ENCODE data around the gene KRT7.
A peak's percentile ranks its signal among the peaks of the same experiment; 100 is the strongest.
"Not testable (repeated sequence)": the region's sequence is repeated elsewhere in the genome, so short reads cannot be mapped to it uniquely, and the experiment has no call there.

KRT7 gene

DNA sequence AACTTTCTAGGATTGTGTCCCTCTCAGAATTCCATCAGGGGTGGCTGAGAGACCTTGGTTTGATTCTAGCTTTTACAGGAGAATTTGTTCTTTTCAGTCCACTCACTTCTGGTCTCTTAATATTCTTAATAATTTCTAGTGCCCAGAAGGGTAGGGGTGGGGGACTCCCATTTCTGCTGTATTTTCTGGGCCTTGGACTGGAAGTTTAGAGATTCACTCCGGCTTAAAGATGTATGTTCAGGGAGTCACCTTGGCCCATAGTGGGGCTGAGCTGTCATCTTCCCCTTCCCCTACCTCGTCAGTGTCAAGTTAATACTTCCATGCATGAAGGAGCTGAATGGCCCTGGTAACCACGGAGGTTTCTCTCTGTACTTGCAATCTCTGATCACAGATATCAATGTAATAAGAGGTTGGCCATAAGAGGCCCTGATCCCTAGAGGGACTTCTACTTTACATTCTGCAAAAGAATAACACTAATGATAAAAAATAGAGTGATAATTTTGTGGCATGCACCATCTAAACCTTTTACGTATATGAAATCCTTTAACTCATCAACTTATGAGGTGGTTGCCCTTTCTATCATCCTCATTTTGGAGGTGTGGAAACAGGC lies 51.6 kb downstream of the KRT7 start:
- DNase-seq (ENCODE audit: low read depth): no peak
- TF ChIP-seq CTCF (IDR thresholded peaks at IDR 0.05; ENCODE audit: insufficient read depth, low read depth, low read length, missing control alignments): no peak
- H3K4me3 ChIP-seq (ENCODE audit: low read length): no peak overlapping the region

DNA sequence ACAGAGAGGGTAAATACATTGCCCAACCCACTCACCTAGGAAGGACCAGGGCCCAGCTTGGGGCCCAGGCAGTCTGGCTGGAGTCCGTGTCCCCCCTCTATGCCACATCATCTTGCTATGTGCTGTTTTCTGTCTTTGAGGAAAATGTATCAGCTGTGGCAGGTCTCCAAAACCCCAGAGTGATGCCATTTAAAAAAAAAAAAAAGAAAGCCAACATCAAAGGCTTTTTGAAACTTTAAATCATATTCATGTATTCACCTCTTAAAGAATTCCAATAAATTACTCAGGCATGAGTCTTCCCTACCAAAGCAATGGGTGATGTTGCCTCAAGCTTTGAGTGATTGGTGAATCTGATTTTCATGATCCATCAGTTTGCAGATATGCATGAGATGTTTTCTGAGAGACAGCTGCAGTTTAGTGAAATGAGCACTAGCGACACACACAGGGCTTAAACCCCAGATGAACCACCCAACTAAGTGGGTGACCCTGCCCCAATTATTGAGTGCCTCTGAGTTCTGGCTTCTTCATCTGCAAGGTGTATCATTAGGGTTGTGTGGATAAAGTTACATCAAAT lies 52.2 kb downstream of the KRT7 start:
- no peak overlapping the region for H3K4me3 ChIP-seq (ENCODE audit: low read length)
- no peak for TF ChIP-seq CTCF (IDR thresholded peaks at IDR 0.05; ENCODE audit: insufficient read depth, low read depth, low read length, missing control alignments)
- DNase-seq (ENCODE audit: low read depth): peak; percentile 64

GRCh38 chr12:52285851-52286530 lies 52.9 kb downstream of the KRT7 start:
- DNase-seq (ENCODE audit: low read depth): no peak
- H3K4me3 ChIP-seq (ENCODE audit: low read length): no peak overlapping the region
- no peak for TF ChIP-seq CTCF (IDR thresholded peaks at IDR 0.05; ENCODE audit: insufficient read depth, low read depth, low read length, missing control alignments)

DNA sequence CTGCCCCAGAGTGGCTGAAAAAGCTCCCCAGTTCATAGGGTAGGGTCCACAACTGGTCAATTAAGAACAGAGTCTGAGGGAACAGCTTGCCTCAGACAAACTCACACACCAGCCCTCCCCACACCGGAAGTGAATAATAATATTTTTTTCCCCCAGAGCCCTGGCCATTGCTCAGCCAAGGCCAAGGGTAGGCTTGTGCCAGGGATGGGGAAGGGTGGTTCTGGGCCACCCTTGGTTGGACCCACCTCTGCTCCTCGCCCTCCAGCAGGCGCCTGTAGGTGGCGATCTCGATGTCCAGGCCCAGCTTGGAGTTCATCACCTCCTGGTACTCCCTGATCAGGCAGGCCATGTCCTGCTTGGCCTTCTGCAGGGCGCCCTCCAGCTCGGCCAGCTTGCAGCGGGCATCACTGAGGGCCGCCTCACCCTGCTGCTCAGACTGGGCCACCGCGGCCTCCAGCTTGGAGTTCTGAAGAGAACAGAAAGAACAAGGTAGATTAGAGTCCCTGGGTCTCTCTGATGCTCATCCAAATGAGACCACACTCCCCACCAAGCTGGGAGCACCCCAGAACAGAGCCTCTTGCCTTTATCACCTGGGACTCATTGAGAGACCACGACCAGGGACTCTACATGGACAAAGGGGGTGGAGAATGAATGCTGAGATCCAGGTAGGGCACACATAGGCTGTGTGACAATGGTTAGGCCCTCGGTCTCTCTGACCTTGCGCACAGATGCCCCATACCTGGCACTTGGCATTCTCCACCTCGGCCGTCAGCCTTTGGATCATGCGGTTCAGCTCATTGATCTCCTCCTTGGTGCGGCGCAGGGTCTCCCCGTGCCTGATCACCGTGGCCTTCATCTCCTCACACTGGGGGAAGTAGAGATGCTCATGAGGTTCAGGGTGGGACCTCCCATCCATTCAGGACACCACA lies 54.1 kb downstream of the KRT7 start:
- H3K4me3 ChIP-seq (ENCODE audit: low read length); DNase-seq (ENCODE audit: low read depth): not testable (repeated sequence)

DNA sequence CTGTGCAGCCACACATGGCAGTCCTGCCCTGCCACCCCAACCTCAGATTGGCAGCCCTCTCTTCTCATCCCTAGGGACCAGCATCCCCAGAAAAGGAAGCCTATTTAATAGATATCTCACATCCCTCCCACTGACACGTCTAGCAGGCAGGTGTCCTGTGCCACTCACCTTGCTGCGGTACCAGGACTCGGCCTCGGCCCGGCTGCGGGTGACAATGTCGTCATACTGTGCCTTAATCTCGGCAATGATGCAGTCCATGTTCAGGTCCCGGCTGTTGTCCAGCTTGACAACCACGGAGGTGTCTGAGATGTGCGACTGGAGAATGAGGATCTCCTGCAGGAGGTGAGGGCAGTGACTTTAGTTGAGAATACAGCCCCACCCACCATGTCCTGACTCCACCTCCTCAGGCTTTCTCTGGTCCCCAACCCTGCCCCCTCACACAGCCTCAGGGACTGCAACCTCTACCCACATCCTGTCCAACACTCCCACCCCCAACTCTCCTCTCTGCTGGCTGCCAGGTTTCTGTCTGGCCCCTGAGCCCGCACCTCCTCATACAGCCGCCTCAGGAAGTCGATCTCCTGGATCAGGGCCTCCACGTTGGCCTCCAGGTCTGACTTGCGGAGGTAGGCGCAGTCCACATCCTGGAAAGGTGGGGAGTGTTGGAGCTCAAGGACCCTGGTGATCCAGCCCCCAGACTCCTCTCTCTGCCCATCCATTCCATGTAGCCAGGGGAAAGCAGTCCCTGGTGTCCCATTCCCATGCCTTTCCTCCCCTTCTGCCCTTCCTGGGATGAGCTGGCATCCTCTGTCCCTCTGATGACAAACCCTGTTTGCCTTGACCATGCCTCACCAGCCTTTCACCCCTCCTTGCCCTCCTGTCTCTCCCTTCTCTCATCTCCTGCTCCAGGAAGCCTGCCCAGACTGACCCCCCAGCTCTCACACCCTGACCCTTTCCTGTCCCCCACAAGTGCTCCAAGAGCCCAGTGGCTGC lies 55.1 kb downstream of the KRT7 start:
- not testable (repeated sequence) for H3K4me3 ChIP-seq (ENCODE audit: low read length); DNase-seq (ENCODE audit: low read depth)

DNA sequence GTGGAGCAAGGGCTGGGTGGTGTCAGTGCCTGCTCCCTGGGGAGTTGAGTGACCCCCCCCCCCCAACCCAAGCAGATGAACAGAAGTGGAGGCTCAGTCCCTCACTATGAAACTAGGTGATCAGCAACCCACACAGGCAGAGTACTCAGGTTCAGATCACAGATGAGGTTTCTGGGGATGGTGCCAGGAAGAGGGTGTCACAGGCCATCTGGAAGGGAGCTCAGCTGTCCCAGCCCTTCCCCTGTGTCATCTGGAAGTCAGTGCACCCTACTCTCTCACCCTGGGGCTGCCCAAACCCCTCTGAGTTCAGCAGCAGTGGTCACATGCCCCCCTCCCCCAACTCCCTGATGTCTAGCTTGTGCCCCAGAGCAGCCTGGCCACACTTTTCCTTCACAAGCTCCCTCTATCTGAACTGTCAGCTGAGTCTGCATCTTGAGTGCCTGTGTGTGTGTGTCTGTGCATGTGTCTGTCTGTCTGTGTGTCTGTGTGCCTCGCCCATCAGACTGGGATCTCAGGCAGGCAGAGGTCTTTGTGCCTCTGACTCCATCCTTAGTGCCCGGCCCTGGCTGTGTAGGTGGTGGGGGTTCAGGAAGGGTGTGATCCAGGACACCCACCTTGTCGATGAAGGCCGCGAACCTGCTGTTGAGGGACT lies 57.6 kb downstream of the KRT7 start:
- not testable (repeated sequence) for DNase-seq (ENCODE audit: low read depth); H3K4me3 ChIP-seq (ENCODE audit: low read length)

GRCh38 chr12:52291267-52291935 lies 58.4 kb downstream of the KRT7 start, which contains the start of gene KRT81:
KRT81 (minus strand) TSS chr12:52291534; CDS start chr12:52291465, 69 bp downstream.
- no peak for DNase-seq (ENCODE audit: low read depth)
- TF ChIP-seq CTCF (IDR thresholded peaks at IDR 0.05; ENCODE audit: insufficient read depth, low read depth, low read length, missing control alignments): no peak
- H3K4me3 ChIP-seq (ENCODE audit: low read length): no peak within 1 kb of the TSS
